HG02870 (cell line): ENCODE measurements around the gene HCAR3.
"Not testable (repeated sequence)": the region's sequence is repeated elsewhere in the genome, so short reads cannot be mapped to it uniquely, and the experiment has no call there.

Experiments
- ATAC-seq: cut with Tn5 transposase; IDR thresholded peaks from one replicate; pipeline ENCODE4 v1.9.1; 2021; ENCODE audit warnings: mild to moderate bottlenecking, moderate library complexity; ENCODE audit not compliant: unreplicated experiment

HCAR3 gene

GRCh38 chr12:122724641-122725243, 8.1 kb upstream of the HCAR3 start:
- ATAC-seq: no peak

GRCh38 chr12:122722387-122722786, 5.8 kb upstream of the HCAR3 start:
- no peak for ATAC-seq

GRCh38 chr12:122721057-122721545, 4.5 kb upstream of the HCAR3 start:
- no peak for ATAC-seq

GRCh38 chr12:122715211-122715610, 1.4 kb downstream of the HCAR3 start:
- ATAC-seq: not testable (repeated sequence)

GRCh38 chr12:122713491-122714188, 3.0 kb downstream of the HCAR3 start:
- not testable (repeated sequence) for ATAC-seq

- not testable (repeated sequence) for ATAC-seq
Measured at GRCh38 chr12:122711266-122711665, 5.3 kb downstream of the HCAR3 start.

GRCh38 chr12:122710341-122710740, 6.3 kb downstream of the HCAR3 start:
- ATAC-seq: not testable (repeated sequence)

- ATAC-seq: not testable (repeated sequence)
Measured at GRCh38 chr12:122709287-122709686, 7.3 kb downstream of the HCAR3 start.

GRCh38 chr12:122703841-122704240, 12.8 kb downstream of the HCAR3 start:
- not testable (repeated sequence) for ATAC-seq

- not testable (repeated sequence) for ATAC-seq
Measured at GRCh38 chr12:122702890-122703611, 13.6 kb downstream of the HCAR3 start, which contains the start of gene HCAR2. TSS of gene HCAR2 (minus strand) at chr12:122703357. CDS start at chr12:122703283, 74 bp downstream.

GRCh38 chr12:122701481-122701880, 15.1 kb downstream of the HCAR3 start:
- not testable (repeated sequence) for ATAC-seq

- ATAC-seq: not testable (repeated sequence)
Measured at GRCh38 chr12:122700038-122700710, 16.4 kb downstream of the HCAR3 start.

GRCh38 chr12:122696922-122697321, 19.7 kb downstream of the HCAR3 start:
- not testable (repeated sequence) for ATAC-seq

- ATAC-seq: no peak
Measured at GRCh38 chr12:122691566-122691965, 25.0 kb downstream of the HCAR3 start.

GRCh38 chr12:122688291-122688690, 28.3 kb downstream of the HCAR3 start:
- ATAC-seq: no peak

GRCh38 chr12:122687086-122687485, 29.5 kb downstream of the HCAR3 start:
- no peak for ATAC-seq

GRCh38 chr12:122686538-122686937, 30.1 kb downstream of the HCAR3 start:
- ATAC-seq: no peak

GRCh38 chr12:122684297-122684813, 32.3 kb downstream of the HCAR3 start:
- no peak for ATAC-seq

- no peak for ATAC-seq
Measured at GRCh38 chr12:122681814-122682213, 34.8 kb downstream of the HCAR3 start.

GRCh38 chr12:122680989-122681388, 35.6 kb downstream of the HCAR3 start:
- not testable (repeated sequence) for ATAC-seq

GRCh38 chr12:122676781-122677180, 39.8 kb downstream of the HCAR3 start:
- ATAC-seq: not testable (repeated sequence)
